HG03457 (cell line): ENCODE measurements around the gene TMEM140.

Experiments used
- ATAC-seq: cut with Tn5 transposase; IDR thresholded peaks from one replicate; pipeline ENCODE4 v1.9.1; 2021; ENCODE audit warnings: moderate number of reproducible peaks; ENCODE audit not compliant: unreplicated experiment

The TMEM140 gene

GRCh38 chr7:135158141-135158655, 10.3 kb downstream of the TMEM140 start:
- ATAC-seq, result no peak

GRCh38 chr7:135158874-135159273, 11.0 kb downstream of the TMEM140 start:
- ATAC-seq, result no peak

DNA sequence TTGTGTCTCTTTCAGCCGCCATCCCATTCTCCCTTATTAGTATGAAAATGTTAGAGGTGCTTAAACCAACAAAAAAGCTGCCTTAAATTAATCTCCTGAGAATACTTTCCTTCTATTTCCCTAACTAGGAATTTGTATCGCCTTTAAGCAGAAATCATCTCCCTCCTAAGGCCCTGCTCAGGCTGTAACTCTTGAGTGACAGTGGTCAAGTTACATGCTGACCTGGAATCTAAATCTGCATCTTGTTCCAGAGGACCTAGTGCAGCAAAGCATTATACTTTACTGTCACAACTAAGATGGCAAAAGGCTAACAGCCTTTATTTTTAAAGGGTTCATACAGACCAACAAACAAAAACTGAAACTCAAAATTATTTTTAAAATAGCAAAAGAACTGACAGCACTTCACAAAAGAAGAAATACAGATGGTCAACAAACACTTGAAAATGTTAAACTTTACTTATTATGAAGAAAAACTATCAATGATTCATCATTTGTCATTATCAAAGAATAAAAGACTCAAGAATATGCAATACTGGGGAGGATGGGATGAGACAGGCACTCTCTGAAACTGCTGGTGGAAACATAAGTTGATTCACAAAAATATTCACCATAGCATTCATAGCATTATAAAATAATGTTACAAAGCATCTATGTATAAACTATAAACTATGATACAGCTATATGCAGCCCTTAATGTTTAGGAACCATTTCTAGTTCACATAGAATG, 11.7 kb downstream of the TMEM140 start:
- no peak for ATAC-seq

DNA sequence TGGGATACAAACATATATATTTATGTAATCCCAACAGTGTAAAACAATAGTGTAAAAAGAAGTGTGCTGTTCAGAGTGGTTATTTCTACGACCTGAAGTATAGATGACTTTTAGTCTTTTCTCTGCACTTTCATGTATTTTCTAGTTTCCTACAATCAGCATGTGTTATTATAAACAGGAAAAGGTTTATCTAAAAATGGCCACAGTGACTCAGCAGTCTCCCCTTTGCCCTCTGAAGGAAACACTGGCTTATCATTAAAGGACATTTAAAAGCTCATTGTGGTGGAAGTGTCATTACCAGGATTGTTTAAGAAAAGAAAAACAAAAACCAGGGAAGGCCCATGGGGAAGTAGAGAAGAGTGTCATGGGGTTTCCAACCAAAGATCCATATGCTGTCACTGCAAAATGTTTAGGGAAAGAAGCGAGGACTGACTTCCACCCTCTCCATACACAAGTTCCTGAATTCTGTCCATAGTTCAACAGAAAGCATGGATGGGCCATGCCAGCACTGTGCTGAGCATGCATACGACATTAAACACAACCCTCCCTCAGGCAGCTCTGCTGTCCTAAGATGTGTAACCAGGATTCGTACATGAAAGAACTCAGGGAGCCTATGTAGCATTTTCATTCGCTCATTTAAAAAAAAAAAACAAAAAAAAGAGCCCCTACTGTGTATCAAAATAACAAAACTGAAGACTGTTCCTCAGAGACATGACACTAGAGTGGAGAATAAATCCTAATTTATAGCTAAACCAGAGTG, 12.4 kb downstream of the TMEM140 start:
- ATAC-seq, result no peak

DNA sequence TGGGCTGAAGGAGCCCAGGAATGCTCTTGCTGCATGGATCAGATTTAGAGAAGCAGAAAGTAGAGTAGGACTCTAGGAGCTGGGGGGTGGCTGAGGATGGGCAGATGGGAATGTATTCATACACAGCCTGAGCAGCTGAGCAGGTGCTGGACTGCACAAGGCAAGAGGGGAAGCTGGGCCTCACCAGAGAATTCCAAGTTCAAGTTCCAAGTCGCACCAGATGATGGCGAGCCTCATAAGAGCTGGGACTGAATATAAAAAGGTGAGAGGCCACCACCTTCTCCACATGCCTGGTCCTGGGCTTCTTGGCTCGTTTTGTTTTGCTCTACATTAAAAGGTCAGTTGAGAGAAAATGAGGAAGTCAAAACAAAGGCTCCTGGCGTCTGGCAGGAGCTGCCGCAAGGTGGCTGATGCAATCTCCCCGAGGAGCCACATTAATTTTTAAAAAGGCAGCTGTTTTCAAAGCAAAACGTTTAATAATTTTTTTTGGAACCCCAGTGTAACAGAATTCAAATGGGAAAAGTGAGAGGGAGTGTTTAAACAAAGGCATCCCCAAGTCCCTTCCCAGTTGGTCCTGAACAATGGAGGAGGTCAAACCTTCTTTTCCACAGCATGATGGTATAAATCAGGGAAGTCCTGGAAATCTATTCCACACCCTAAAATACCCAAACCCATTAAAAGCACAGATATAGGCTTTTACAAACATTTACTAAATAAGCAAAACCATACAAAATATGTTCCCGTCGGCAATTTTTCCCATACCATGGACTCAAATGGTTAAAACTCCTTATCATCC, 13.2 kb downstream of the TMEM140 start:
- ATAC-seq, result no peak

DNA sequence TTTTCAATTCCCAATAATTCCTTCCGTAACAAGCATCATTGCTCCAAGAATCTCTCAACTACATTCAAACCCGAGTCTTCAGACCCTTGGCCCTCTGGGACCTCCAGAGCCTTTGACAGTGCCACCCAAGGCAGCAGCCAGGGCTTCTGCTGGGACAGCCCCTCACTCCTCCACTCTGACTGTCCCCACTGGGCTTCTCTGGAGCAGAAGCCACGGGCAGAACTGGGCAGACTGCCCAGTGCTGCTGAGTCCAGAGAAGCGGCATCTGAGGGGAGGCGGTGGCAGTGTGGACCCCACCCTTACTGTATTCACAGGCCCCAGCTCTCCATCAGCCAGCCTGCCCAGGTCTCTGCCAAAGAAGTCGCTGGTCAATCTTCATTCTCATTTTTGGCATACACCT, 13.8 kb downstream of the TMEM140 start:
- ATAC-seq, result no peak

DNA sequence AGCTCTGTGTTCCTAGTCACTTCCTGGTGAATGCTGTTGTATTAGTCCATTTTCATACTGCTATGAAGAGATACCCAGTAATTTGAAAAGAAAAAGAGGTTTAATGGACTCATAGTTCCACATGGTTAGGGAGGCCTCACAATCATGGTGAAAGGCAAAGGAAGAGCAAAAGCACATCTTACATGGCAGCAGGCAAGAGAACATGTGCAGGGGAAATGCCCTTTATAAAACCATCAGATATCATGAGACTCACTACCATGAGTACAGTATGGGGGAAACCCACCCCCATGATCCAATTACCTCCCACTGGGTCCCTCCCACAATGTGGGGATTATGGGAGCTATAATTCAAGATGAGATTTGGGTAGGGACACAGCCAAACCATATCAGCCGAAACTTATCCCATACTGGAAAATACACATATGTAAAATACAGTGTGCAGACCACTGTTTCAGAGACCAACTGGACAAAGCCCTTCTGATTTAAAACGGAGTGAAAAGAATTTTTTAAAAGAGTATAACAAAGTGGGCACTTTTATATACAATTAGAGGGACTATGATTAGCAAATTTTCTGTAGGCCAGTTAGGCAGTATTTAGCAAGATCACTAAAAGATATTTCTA, 14.6 kb downstream of the TMEM140 start:
- no peak for ATAC-seq

DNA sequence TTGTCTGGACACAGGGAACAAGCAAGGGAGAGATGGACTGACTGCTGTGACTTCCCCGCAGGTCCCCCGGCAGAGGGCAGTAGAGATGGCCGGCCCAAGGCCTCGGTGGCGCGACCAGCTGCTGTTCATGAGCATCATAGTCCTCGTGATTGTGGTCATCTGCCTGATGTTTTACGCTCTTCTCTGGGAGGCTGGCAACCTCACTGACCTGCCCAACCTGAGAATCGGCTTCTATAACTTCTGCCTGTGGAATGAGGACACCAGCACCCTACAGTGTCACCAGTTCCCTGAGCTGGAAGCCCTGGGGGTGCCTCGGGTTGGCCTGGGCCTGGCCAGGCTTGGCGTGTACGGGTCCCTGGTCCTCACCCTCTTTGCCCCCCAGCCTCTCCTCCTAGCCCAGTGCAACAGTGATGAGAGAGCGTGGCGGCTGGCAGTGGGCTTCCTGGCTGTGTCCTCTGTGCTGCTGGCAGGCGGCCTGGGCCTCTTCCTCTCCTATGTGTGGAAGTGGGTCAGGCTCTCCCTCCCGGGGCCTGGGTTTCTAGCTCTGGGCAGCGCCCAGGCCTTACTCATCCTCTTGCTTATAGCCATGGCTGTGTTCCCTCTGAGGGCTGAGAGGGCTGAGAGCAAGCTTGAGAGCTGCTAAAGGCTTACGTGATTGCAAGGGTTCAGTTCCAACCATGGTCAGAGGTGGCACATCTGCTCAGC, 16.6 kb downstream of the TMEM140 start:
- no peak for ATAC-seq

DNA sequence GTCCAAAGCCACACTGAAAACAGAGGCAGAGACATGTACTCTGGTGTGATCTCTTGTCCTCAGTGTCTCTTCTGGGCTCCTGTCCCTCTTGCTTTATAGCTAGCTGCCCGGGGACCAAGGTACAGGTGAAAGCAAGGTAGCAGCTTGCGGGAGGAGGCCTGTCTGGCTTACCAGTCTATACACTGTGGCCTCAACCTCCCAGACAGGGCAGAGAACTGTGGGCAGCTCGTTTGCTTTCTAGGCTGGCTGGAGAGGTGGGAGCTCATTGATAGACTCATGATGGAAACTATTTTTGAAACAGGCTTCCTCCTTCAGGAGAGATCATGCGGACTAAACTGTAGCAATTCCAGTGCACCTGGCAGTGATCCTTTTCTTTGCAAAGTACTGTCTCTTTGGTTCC, 18.0 kb downstream of the TMEM140 start:
- no peak for ATAC-seq

DNA sequence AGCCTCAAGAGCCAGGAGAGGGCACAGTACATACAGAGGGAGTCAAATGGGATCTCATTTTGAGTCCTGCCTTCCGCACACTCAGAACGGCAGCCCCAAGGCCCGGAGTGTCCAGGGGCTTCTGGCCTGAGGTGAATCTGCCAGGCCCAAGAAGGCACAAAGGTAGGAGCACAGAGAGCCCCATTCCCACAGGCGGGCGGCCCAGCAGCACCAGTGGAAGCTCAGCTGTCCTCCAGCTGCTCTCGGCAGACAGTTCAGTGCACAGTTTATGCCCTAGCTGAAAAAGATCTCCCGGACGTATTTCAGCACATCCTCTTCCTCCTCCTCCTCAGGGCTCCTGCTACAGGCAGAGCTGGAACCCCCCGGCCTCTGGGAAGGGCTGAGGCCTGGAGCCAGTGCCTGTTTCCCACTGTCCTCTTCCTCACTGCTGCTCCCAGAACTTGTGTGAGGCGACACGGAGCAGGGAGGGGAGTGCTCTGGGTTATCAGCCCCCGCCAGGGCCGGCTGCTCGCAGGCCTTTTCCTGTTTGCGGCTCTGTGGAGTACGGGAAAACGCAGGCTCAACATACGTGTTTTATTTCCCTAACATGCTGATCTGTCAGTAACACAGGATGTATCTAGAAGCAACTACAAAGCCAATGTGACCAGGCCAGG, 18.6 kb downstream of the TMEM140 start:
- ATAC-seq, result no peak

- no peak for ATAC-seq
These were observed 19.6 kb downstream of the TMEM140 start for GRCh38 chr7:135167365-135167917.

- no peak for ATAC-seq
These were observed 20.1 kb downstream of the TMEM140 start for GRCh38 chr7:135168001-135168400.

DNA sequence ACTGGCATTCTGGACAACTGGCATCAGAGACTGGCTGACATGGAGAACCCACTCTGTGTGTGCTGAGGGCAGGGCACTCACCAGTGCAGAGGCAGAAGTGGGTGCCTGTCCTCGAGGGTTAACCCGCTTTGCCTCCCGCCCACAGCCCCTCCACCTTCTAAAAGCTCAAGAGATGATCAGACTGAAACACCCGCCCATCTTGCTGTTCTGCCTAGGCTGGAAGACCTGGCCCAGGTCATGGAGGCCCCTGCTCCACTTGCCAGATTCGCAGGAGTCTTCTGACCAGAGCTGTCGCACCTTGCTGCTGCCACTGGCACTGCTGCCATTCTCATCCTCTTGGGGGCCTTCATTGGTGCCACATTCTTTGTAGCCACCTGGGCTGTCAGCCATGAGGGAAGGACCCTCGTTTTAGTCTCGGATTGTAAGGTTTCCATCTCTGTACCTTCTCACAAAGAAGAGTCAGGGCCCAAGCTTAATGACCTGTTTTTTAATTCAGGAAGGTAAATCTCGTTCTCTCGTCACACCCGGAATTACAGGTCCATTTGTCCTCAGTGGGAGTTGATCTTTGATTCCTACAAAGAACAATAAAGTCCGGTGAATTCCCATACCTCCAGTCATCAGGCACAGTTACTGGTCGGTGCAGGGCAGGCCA, 20.7 kb downstream of the TMEM140 start:
- ATAC-seq, result no peak

DNA sequence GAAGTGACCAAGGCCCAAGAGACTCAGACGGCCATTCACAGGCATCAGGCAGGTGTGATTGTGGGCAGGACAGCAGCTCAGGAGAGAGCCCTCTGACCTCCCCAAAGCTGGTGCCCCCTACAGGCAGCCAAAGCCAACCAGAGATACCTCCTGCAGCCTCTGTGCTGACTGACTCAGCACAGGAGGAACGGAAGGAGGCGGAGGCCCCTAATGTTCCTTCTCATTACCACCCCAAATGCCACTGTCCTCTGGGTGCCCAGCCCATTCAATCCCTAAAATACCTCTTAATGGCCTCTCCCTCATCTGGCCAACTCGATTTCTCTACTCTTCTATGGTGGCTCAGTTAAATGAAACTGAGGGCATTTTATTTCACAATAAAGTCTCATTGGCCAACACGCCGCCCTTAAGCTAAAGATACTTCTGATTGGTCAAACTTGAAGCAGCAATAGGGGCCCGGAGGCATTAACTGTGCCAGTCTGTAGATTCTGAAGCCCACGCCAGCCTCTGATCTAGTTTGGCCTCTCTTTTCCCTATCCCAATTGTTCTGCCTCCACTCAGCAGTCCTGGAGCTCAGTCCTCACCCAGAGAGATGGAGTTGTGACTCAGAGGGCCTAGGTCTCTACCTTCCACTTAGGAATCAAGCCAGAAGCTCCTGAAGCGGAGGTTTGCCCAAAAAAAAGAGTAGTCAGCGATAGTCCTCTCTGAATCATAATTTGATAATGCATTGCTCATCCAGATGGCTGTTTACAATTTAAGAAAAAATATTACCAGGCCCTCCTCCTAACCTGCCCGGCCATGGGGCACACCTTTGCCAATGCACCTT, 21.5 kb downstream of the TMEM140 start:
- peak; percentile 25 for ATAC-seq

GRCh38 chr7:135169964-135170273, 22.0 kb downstream of the TMEM140 start:
- ATAC-seq, result peak; percentile 13

- ATAC-seq, result peak; percentile 66
These were observed 22.6 kb downstream of the TMEM140 start, which contains the start of gene CYREN for GRCh38 chr7:135170274-135170997. Gene CYREN (minus strand): TSS chr7:135170707. CDS start chr7:135168922, 1,785 bp downstream.

DNA sequence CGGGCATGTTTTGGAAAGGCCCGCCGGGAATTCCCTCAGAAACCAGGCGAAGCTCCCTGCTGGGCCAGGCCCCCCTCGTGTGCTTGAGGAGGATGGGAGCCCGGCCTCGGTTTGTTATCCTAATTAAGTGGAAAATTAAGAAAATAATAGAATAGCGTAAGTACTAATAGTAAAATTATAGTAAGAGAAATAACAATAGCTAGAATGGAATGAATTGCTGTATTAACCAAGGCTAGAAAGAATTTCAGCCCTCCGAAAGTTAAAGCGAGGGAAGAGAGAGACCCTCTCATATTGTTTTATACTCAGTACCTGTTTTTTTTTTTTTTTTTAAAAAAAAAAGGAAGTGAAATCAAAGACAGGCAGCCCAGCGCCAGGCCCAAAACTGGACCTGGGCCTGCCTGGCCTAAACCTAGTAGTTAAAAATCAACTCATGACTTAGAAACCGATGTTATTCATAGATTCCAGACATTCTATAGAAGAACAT, 23.2 kb downstream of the TMEM140 start:
- peak; percentile 22 for ATAC-seq
